ENCODE results near the gene RNF224. TPM values are rescaled to one million over a fixed set of nuclear protein-coding genes. Genes with fewer than 3 reads are reported as not detected.
"Not testable (repeated sequence)": the region's sequence is repeated elsewhere in the genome, so short reads cannot be mapped to it uniquely, and the experiment has no call there.

RNF224 gene
- polyA plus RNA-seq, 1 donor, result 87.5 TPM

DNA sequence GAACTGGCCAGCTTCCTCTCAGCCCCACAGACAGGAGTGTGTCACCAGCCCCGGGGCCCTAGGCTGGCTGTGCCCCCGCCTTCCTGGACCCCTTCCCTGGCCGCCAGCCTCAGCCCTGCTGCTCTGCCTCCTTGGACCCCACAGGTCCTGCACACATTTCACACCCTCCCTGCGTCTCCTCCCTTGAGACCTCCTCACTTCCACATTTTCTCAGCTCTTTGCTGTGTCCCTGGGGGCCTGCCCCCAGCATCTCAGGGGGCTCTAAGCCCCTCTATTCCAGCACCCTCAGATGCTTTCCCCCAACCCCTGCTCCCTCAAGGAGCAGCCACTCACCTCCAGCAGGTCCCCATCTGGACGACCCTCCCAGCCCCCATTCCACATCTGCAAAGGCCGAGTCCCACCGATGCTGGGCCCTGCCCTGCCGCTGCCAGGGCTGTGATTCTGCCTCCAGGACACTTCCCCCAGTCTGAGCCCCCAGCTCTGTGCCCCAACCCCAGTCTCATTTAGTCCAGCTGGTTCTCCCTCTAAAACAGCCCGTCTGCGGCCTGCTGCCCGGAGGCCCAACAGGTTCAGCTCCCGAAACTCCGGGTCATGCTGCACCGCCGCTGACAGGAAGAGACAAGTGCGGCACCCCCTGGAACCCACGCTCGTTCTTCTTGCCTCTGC is 7.6 kb downstream of the RNF224 start:
- no CpG with 5 or more reads among the region's 18 CpGs for WGBS (ENCODE audit: insufficient coverage, low lambda C conversion rate)
- Histone ChIP-seq H3K4me3 (ENCODE audit: low read length) (peak overlapping the region; percentile 80), H3K9me3 (ENCODE audit: control insufficient read depth, low read depth, low read length) (peaks cover 24% of the 10 kb centered on the region), H3K27me3 (ENCODE audit: control insufficient read depth, insufficient read depth, low read length) (no peaks in the 10 kb centered on the region), H3K36me3 (ENCODE audit: control insufficient read depth, insufficient read depth, low read length) (peaks cover 18% of the 10 kb centered on the region), H3K27ac (ENCODE audit: low read length) (peak overlapping the region; percentile 95), H3K4me1 (ENCODE audit: control insufficient read depth, insufficient read depth, low read length) (peaks cover 71% of the 10 kb centered on the region)
- DNase-seq, result peak in 1 of 2 donors; percentile 28

- peaks cover 24% of the 10 kb centered on the region for H3K9me3 ChIP-seq (ENCODE audit: control insufficient read depth, low read depth, low read length)
- peak overlapping the region; percentile 95 for H3K27ac ChIP-seq (ENCODE audit: low read length)
- peak overlapping the region; percentile 80 for H3K4me3 ChIP-seq (ENCODE audit: low read length)
- peaks cover 63% of the 10 kb centered on the region for H3K4me1 ChIP-seq (ENCODE audit: control insufficient read depth, insufficient read depth, low read length)
- H3K36me3 ChIP-seq (ENCODE audit: control insufficient read depth, insufficient read depth, low read length), result peaks cover 18% of the 10 kb centered on the region
- no CpG with 5 or more reads among the region's 35 CpGs for WGBS (ENCODE audit: insufficient coverage, low lambda C conversion rate)
- peak in 1 of 2 donors; percentile 68 for DNase-seq
- no peaks in the 10 kb centered on the region for H3K27me3 ChIP-seq (ENCODE audit: control insufficient read depth, insufficient read depth, low read length)
Observed at GRCh38 chr9:137235424-137236237, 8.3 kb downstream of the RNF224 start.

DNA sequence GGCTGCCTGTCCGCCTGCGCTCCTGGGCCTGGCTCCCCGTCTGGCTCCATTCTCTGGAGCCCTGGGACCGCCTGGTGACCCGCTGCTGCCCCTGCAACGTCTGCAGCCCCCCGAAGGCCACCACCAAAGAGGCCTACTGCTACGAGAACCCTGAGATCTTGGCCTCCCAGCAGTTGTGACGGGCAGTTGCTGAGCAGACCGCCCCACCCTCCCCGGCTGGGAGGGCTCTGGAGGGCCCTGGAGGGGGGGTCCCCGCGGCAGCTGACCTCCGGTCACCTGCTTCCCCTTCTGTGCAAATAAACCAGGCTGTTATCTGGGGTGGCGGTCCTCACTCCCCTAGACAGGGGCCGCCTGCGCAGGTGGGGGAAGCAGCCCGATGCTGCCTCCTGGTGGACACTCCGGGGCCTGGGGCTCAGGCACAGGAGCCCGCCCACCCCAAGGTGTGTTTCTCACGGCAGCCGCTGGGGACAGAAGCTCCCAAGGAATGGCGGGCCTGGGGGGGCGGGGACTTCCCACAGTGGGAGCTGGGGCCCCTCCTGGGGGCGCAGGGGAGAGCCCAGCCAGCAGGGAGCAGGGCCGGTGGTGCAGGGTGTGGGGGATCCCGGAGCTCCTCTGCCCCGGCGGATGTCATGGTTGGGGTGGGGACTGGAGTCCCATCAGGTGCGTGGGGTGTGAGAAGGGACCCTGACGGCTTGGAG is 9.1 kb downstream of the RNF224 start:
- Histone ChIP-seq H3K4me3 (ENCODE audit: low read length) (peak overlapping the region; percentile 80), H3K4me1 (ENCODE audit: control insufficient read depth, insufficient read depth, low read length) (peaks cover 56% of the 10 kb centered on the region), H3K27me3 (ENCODE audit: control insufficient read depth, insufficient read depth, low read length) (no peaks in the 10 kb centered on the region), H3K9me3 (ENCODE audit: control insufficient read depth, low read depth, low read length) (peaks cover 24% of the 10 kb centered on the region), H3K27ac (ENCODE audit: low read length) (peak overlapping the region; percentile 95), H3K36me3 (ENCODE audit: control insufficient read depth, insufficient read depth, low read length) (peaks cover 18% of the 10 kb centered on the region)
- DNase-seq, result peak; percentile 97 to 98
- WGBS (ENCODE audit: insufficient coverage, low lambda C conversion rate), result no CpG with 5 or more reads among the region's 31 CpGs

GRCh38 chr9:137236936-137237421 is 9.7 kb downstream of the RNF224 start:
- peak overlapping the region; percentile 95 for H3K27ac ChIP-seq (ENCODE audit: low read length)

GRCh38 chr9:137237759-137238726 is 10.7 kb downstream of the RNF224 start:
- H3K4me3 ChIP-seq (ENCODE audit: low read length), result peak overlapping the region; percentile 60
- H3K27me3 ChIP-seq (ENCODE audit: control insufficient read depth, insufficient read depth, low read length), result no peaks in the 10 kb centered on the region
- H3K27ac ChIP-seq (ENCODE audit: low read length), result peak overlapping the region; percentile 95
- peaks cover 15% of the 10 kb centered on the region for H3K9me3 ChIP-seq (ENCODE audit: control insufficient read depth, low read depth, low read length)
- peak; percentile 72 to 79 for DNase-seq
- no CpG with 5 or more reads among the region's 13 CpGs for WGBS (ENCODE audit: insufficient coverage, low lambda C conversion rate)
- H3K36me3 ChIP-seq (ENCODE audit: control insufficient read depth, insufficient read depth, low read length), result peaks cover 16% of the 10 kb centered on the region
- peaks cover 47% of the 10 kb centered on the region for H3K4me1 ChIP-seq (ENCODE audit: control insufficient read depth, insufficient read depth, low read length)

More at GRCh38 chr9:137236936-137237421, 9.7 kb downstream of the RNF224 start:
- H3K4me1 ChIP-seq (ENCODE audit: control insufficient read depth, insufficient read depth, low read length), result peaks cover 50% of the 10 kb centered on the region
- peak overlapping the region; percentile 60 for H3K4me3 ChIP-seq (ENCODE audit: low read length)
- H3K27me3 ChIP-seq (ENCODE audit: control insufficient read depth, insufficient read depth, low read length), result no peaks in the 10 kb centered on the region
- DNase-seq, result no peak
- no CpG with 5 or more reads among the region's 11 CpGs for WGBS (ENCODE audit: insufficient coverage, low lambda C conversion rate)
- H3K9me3 ChIP-seq (ENCODE audit: control insufficient read depth, low read depth, low read length), result peaks cover 24% of the 10 kb centered on the region
- H3K36me3 ChIP-seq (ENCODE audit: control insufficient read depth, insufficient read depth, low read length), result peaks cover 15% of the 10 kb centered on the region

- peak overlapping the region; percentile 67 for H3K4me3 ChIP-seq (ENCODE audit: low read length)
- WGBS (ENCODE audit: insufficient coverage, low lambda C conversion rate), result no CpG with 5 or more reads among the region's 27 CpGs
- not testable (repeated sequence) for DNase-seq
Observed at GRCh38 chr9:137239541-137240200, 12.4 kb downstream of the RNF224 start.

DNA sequence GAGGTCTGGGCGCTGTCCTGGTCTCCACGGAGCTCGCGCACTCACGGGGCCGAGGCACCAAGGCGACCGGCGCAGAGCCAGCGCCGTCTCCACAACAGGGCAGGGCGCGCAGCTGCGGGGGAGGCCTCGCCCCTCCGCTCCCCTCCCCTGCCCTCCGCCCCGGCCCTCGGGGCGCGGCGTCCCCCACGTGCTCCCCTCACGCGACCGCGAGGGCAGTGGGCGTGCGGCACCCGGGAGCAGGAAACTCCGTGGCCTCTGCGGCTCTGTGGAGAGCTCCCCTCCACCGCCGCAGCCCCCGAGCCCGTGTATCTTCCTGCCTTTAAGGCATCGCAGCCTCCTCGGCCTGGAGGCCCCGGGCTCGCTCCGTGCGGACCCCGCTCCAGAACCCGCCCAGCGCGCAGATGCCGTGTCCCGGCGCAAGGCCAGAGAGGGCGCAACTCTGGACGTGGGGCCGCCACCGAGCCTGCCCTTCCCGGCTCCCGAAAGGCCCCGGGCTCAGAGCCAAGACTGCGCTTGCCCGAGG is 13.1 kb downstream of the RNF224 start:
- Histone ChIP-seq H3K27ac (ENCODE audit: low read length) (peak overlapping the region; percentile 96), H3K4me1 (ENCODE audit: control insufficient read depth, insufficient read depth, low read length) (peaks cover 60% of the 10 kb centered on the region), H3K9me3 (ENCODE audit: control insufficient read depth, low read depth, low read length) (peaks cover 7% of the 10 kb centered on the region), H3K36me3 (ENCODE audit: control insufficient read depth, insufficient read depth, low read length) (peaks cover 24% of the 10 kb centered on the region), H3K4me3 (ENCODE audit: low read length) (peak overlapping the region; percentile 67), H3K27me3 (ENCODE audit: control insufficient read depth, insufficient read depth, low read length) (no peaks in the 10 kb centered on the region)
- whole genome bisulfite sequencing (ENCODE audit: insufficient coverage, low lambda C conversion rate), result no CpG with 5 or more reads among the region's 58 CpGs
- peak; percentile 85 to 90 for DNase-seq

More at GRCh38 chr9:137239541-137240200, 12.4 kb downstream of the RNF224 start:
- peaks cover 24% of the 10 kb centered on the region for H3K36me3 ChIP-seq (ENCODE audit: control insufficient read depth, insufficient read depth, low read length)
- not testable (repeated sequence) for H3K9me3 ChIP-seq (ENCODE audit: control insufficient read depth, low read depth, low read length); H3K27me3 ChIP-seq (ENCODE audit: control insufficient read depth, insufficient read depth, low read length)
- peak overlapping the region; percentile 96 for H3K27ac ChIP-seq (ENCODE audit: low read length)
- peaks cover 61% of the 10 kb centered on the region for H3K4me1 ChIP-seq (ENCODE audit: control insufficient read depth, insufficient read depth, low read length)

DNA sequence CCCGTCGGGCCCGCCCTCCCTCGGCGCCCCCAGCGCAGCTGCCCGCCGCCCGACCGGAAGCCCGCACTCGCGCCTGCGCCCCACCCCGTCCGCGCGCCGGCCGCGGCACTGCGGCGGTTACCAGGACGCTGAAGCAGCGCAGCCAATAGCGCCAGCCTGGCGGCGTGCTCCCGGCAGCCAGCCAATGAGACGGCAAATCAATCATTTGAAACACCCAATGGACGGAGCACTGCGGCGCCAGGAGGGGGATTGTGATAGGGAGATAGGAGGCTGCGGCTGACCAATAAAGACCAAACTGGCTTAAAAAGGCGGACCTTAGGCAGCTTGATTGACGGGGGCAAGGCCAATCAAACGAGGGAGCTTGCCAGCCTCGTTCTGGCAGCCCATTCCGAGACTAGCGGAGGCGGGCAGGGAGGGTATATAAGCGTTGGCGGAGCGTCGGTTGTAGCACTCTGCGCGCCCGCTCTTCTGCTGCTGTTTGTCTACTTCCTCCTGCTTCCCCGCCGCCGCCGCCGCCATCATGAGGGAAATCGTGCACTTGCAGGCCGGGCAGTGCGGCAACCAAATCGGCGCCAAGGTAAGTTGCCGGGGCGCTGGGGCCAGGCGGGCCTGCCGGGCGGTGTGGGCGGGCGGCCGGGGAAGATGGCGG is 13.7 kb downstream of the RNF224 start, which contains the start of gene TUBB4B:
TUBB4B (plus strand) TSS at position 447 of the 649 bp plus-strand sequence; CDS start at position 521, 74 bp downstream.
- WGBS (ENCODE audit: insufficient coverage, low lambda C conversion rate), result no CpG with 5 or more reads among the region's 67 CpGs
- Histone ChIP-seq H3K36me3 (ENCODE audit: control insufficient read depth, insufficient read depth, low read length) (peaks cover 24% of the 10 kb centered on the region), H3K27me3 (ENCODE audit: control insufficient read depth, insufficient read depth, low read length) (no peaks in the 10 kb centered on the region), H3K9me3 (ENCODE audit: control insufficient read depth, low read depth, low read length) (peaks cover 2% of the 10 kb centered on the region), H3K27ac (ENCODE audit: low read length) (peak within 1 kb of the TSS; percentile 96), H3K4me3 (ENCODE audit: low read length) (peak within 1 kb of the TSS; percentile 81), H3K4me1 (ENCODE audit: control insufficient read depth, insufficient read depth, low read length) (peaks cover 58% of the 10 kb centered on the region)
- DNase-seq, result peak; percentile 100
